ENCODE results near the gene GRIN2C. TPM values are rescaled to one million over a fixed set of nuclear protein-coding genes. Genes with fewer than 3 reads are reported as not detected.
"Not testable (repeated sequence)": the region's sequence is repeated elsewhere in the genome, so short reads cannot be mapped to it uniquely, and the experiment has no call there.

Gene GRIN2C
- 10 to 100 TPM; 25.2 to 38.8 TPM for total RNA-seq
- long read RNA-seq, partial matches to known transcripts, result 2 of 11 reads
- long read RNA-seq, other reads (novel, unspliced or antisense), result 9 of 11 reads

GRCh38 chr17:74859459-74860228, at the start of gene GRIN2C:
Gene GRIN2C, minus strand, starts transcription at chr17:74859885. Its CDS starts 4,793 bp downstream, at chr17:74855092.
- intact Hi-C loops (cut with DNase I), result loop anchor here (2.0 to 10.0 kb wide), 4 partner anchors 52 to 205 kb away; partner anchors contain the start of gene NHERF1 (in 1 of the 2)
- peak; percentile 3 to 9 for ATAC-seq
- DNase-seq, result no peak

GRCh38 chr17:74909097-74909496, 49.4 kb upstream of the GRIN2C start:
- ATAC-seq; DNase-seq; intact Hi-C loops (cut with DNase I): not testable (repeated sequence)

- intact Hi-C loops (cut with DNase I), result no loop called here
- no peak for ATAC-seq
Measured at GRCh38 chr17:74907012-74907411, 47.3 kb upstream of the GRIN2C start.

GRCh38 chr17:74906214-74906793, 46.6 kb upstream of the GRIN2C start:
- intact Hi-C loops (cut with DNase I); ATAC-seq; DNase-seq: not testable (repeated sequence)

More at GRCh38 chr17:74907012-74907411, 47.3 kb upstream of the GRIN2C start:
- DNase-seq, result no peak

- no peak for DNase-seq
- intact Hi-C loops (cut with DNase I), result no loop called here
- no peak for ATAC-seq
Measured at GRCh38 chr17:74904687-74905409, 45.2 kb upstream of the GRIN2C start.

- intact Hi-C loops (cut with DNase I), result no loop called here
- DNase-seq (no peak), ATAC-seq (no peak)
Measured at GRCh38 chr17:74903671-74904070, 44.0 kb upstream of the GRIN2C start.

GRCh38 chr17:74903034-74903433, 43.3 kb upstream of the GRIN2C start:
- no peak for DNase-seq
- intact Hi-C loops (cut with DNase I), result no loop called here

GRCh38 chr17:74901353-74902135, 41.9 kb upstream of the GRIN2C start:
- no peak for DNase-seq
- ATAC-seq, result no peak
- intact Hi-C loops (cut with DNase I), result no loop called here

More at GRCh38 chr17:74903034-74903433, 43.3 kb upstream of the GRIN2C start:
- ATAC-seq, result no peak

- DNase-seq (no peak), ATAC-seq (no peak)
- intact Hi-C loops (cut with DNase I), result no loop called here
Measured at GRCh38 chr17:74900208-74900607, 40.5 kb upstream of the GRIN2C start.

- intact Hi-C loops (cut with DNase I), result no loop called here
- ATAC-seq, result no peak
- DNase-seq, result no peak
Measured at GRCh38 chr17:74898376-74898946, 38.8 kb upstream of the GRIN2C start.

GRCh38 chr17:74893936-74894671, 34.4 kb upstream of the GRIN2C start:
- DNase-seq (no peak), ATAC-seq (no peak)
- intact Hi-C loops (cut with DNase I), result no loop called here

GRCh38 chr17:74892974-74893911, 33.6 kb upstream of the GRIN2C start, which contains the start of gene FADS6:
Gene FADS6, minus strand, starts transcription at chr17:74893633. Its CDS starts 38 bp downstream, at chr17:74893595.
- DNase-seq, result no peak
- intact Hi-C loops (cut with DNase I), result no loop called here
- ATAC-seq, result peak; percentile 34 to 53

- intact Hi-C loops (cut with DNase I), result no loop called here
- DNase-seq (no peak), ATAC-seq (peak in 1 of 2 donors; percentile 5)
Measured at GRCh38 chr17:74892013-74892841, 32.5 kb upstream of the GRIN2C start.

GRCh38 chr17:74890554-74890953, 30.9 kb upstream of the GRIN2C start:
- ATAC-seq (no peak), DNase-seq (no peak)
- intact Hi-C loops (cut with DNase I), result no loop called here

GRCh38 chr17:74888469-74888868, 28.8 kb upstream of the GRIN2C start:
- ATAC-seq, result no peak
- intact Hi-C loops (cut with DNase I), result no loop called here
- no peak for DNase-seq

GRCh38 chr17:74883241-74883745, 23.6 kb upstream of the GRIN2C start:
- intact Hi-C loops (cut with DNase I), result no loop called here
- ATAC-seq (no peak), DNase-seq (no peak)
